Renal cortical epithelial cell (primary cell): ENCODE measurements around the gene UBAC1. TPM values are rescaled to one million over a fixed set of nuclear protein-coding genes. Genes with fewer than 3 reads are reported as not detected.
A peak's percentile ranks its signal among the peaks of the same experiment; 100 is the strongest.
"Not testable (repeated sequence)": the region's sequence is repeated elsewhere in the genome, so short reads cannot be mapped to it uniquely, and the experiment has no call there.

Experiments used
- DNase-seq: peaks from one replicate; pipeline ENCODE4 v3.0.0-alpha.2; 2011; ENCODE audit warnings: low read depth
- total RNA-seq: library from RNA; depleted of rRNA; stranded (reverse); fragments of >200 nt; gene quantifications from 2 replicates; pipeline ENCODE4 v1.2.3, GENCODE V29; 2014

Gene UBAC1
- total RNA-seq, 1 donor from 2014 or later: 29.1 TPM

- no peak for DNase-seq
Measured at GRCh38 chr9:135978642-135979546, 17.7 kb upstream of the UBAC1 start.

GRCh38 chr9:135976944-135977343 lies 15.8 kb upstream of the UBAC1 start:
- DNase-seq: no peak

DNA sequence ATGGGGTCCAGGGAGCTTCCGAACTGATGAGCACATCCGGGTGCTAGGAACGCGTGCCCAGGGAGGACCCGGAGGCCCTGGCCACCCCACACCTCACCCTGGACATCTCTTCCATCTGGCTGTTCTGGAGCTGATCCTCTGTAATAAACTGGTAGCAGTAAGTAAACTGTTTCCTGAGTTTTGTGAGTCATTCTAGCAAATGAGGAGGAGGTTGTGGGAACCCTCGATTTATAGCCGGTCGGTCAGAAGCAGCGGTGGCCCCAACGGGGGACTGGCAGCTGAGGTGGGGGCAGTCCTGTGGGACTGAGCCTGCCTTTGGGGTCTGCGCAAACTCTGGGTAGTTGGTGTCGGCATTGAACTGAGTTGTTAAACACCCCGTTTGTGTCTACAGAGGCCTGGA lies 15.4 kb upstream of the UBAC1 start:
- no peak for DNase-seq

DNA sequence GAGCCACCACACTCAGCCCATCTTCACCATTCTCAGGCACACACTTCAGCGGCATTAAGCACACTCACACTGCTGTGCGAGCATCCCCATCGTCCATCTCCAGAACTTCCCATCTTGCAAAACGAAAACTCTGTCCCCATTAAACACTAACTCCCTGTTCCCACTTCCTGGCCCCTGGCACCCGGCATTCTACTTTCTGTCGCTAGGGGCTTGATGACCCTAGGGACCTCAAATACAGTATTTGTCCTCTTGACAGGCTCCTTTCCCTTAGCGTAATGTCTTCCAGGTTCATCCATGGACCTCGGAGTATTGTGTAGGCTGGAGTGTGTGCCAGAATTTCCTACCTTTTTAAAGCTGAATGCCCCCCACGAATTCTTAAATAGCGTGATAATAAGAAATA lies 14.7 kb upstream of the UBAC1 start:
- DNase-seq: no peak

GRCh38 chr9:135974220-135974573 lies 13.0 kb upstream of the UBAC1 start:
- DNase-seq: no peak

DNA sequence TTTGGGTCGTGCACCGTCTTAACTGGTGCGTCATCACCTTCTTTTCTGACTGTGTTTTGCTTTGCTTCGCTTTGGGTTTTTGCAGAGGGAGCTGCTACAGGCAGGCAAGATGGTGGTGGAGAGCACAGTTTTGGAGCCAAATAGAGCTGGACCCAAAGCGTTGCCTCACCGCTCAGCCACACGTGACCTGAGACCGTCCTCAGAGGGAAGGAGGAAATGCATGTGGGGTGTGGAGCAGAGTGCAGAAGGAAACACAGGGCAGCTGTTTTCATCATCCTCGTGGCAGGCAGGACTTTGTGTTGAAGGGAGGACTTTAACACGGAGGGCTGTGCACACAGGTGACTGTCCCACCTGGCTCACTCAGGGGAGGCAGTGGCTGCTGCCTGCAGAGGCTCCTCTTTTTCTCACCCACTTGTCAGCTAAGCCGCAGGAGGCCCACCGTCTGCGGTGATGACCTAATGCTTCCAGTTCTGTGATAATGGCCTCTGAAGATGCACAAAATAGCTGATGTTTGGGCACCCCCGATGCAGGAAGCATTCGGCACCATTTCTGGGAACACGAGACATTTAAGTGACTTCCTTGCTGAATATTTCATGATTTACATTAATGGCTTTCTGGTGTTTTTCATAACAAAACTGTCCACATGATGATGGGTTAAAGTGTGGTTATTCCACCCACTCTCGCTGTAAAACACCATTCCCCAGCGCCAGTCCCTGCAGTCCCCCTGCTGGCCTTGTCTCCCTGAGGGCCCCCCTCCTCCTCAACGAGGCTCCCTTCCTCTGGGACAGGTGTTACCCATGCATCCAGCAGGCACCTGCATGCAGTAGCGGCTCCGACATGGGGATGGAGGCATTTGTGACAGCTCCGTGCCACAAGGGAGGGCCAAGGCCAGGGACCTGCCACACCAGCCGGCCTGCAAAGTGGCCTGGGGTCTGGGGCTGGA lies 12.4 kb upstream of the UBAC1 start:
- no peak for DNase-seq

- DNase-seq: peak; percentile 35
Measured at GRCh38 chr9:135971892-135972291, 10.7 kb upstream of the UBAC1 start.

DNA sequence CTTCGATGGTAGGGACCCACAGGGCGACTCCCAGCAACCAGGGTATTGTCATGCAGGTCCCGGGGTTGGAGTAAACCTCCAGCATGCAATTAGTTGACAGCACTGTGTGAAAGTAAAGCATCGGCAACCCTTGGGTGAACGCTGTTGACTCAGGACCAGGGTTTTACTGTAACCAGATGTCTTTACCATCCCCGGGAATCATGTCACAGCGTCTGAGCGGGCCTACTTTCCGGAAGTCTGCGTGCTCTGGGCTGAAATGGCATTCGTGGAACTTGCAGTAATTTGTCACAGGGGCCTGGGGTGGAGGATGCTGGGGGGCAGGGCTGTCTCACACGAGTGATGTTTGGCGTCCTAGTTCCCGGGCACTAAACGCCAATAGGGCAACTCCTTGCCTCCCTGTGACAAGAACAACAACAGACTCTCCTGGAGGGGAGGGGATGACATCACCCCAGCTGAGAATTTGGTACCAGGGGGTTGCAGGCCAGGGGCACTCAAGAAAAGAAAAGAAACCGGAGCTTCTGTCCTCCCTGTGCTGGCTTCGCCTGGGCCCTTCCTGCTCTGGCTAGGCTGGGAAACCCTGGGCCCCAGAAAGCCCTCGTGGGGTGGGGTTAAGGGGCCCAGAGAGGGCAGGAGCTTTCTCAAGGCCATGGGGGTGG lies 10.1 kb upstream of the UBAC1 start:
- DNase-seq: no peak

GRCh38 chr9:135970128-135970815 lies 9.1 kb upstream of the UBAC1 start:
- no peak for DNase-seq

GRCh38 chr9:135969064-135969683 lies 8.0 kb upstream of the UBAC1 start:
- peak; percentile 48 for DNase-seq

- DNase-seq: no peak
Measured at GRCh38 chr9:135968601-135969000, 7.4 kb upstream of the UBAC1 start.

GRCh38 chr9:135968083-135968476 lies 6.9 kb upstream of the UBAC1 start:
- DNase-seq: no peak

DNA sequence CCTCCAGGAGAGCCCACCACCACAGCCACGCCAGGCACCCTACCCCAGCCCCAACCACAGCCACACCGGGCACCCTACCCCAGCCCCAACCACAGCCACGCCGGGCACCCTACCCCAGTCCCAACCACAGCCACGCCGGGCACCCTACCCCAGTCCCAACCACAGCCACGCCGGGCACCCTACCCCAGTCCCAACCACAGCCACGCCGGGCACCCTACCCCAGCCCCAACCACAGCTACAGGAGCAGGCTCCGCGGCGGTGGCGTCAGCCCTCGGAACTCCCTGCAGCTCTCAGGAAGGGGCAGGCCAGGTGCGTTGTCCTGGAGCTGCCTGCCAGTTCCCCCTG lies 5.7 kb upstream of the UBAC1 start:
- not testable (repeated sequence) for DNase-seq

- no peak for DNase-seq
Measured at GRCh38 chr9:135965124-135965756, 4.1 kb upstream of the UBAC1 start.

DNA sequence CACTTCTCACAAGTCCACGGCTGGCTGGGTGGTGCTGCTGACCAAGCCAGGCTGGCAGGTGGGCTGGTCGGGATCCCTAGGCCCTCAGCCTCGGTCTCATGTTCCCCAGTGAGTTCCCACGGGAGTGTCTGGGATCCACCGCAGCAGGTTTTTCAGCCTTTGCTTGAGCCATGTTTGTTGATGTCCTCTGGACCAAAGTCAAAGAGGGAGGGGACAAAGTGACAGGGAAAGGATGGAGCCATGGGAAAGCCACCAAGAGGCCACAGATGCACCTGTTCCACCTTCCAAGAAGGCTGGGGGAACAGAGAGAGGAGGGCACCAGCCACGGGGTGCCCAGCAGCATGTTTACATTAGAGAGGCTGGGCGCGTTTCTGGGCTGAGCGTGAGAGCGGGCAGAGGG lies 2.8 kb upstream of the UBAC1 start:
- DNase-seq: no peak

DNA sequence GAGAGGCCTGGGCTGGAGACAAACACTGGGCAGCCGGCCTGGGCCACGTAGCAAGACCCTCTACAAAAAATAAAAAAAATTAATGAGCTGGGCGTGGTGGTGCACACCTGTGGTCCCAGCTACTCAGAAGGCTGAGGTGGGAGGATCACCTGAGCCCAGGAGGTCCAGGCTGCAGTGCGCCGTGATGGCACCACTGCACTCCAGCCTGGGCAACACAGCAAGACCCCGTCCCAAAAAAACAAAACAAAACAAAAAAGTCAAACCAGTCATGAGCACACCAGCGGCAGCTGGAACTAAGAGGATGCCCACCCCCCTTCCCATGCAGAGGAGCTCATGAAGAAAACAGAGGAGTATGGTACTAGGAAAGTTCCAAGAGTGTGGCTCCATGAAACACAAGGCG lies 2.2 kb upstream of the UBAC1 start:
- no peak for DNase-seq

DNA sequence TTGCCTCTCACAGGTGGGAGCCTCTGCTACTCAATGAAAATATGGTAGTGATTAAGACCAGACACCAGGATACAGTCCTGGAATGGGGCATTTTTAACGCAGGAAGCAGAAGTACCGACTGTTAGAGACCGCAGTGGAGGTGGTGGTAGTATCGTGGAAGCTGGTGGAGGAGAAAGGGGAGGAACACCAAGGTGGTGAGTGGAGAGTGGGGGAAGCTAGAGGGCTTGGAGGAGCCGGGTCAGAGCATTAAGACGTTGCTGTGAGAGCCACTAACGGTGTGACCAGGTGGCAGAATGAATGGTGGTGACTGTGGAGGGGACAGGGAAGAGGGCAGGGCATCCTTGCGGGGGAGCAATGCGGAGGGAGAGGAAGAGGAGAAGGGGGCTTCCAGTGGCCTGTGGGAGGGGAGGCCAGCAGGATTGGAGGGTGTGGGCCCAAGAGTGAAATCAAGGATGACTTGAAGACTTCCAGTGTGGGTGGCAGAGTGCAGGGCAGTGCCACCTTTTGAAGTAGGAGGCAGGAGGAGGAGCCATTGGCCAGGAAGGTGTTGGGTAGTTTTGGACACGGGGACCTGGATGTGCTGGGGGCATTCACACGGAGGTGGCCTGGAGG lies 1.6 kb upstream of the UBAC1 start:
- no peak for DNase-seq

DNA sequence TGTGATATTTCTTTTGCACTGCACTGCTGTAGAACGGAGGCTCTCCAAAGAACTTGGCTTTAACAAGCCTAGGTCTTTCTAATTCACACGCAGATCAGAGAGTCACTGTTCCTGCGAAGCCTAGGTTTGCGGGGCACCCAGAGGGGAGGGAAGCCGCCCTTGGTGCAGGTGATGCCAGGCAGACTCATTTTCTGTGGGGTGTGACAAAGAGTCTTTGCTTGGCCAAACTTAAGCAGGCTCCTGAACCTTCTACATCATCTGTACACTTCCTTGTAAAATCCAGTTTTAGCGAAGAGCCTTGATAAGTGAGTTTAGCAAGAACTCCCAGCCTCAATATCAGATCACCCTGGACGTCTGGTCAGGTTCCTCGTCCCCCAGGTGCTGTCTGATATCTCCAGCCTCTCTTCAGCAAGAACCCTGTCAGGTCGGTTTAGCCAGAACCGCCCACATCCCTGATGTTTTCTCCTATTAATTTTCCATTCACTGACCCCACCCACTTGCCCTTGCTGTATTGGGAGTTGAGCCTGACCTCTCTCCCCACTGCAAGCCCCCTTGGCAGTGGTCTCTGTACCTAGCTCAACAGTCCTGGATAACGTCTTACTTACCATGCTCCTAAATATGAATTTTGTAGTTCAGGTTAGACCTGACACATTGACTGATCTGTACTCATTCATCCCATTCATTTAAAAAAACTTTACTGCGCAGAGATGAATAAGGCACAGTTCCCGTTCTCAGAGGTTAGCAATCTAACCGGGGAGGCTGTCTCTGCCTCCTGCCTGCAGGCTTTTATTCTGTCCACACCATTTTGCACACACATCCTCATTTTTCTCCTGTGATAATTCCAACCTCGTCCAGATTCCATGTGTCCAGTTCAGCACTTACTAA lies 880 bp upstream of the UBAC1 start:
- no peak for DNase-seq
